ENCODE measurements around the gene SMCO3. TPM values are rescaled to one million over a fixed set of nuclear protein-coding genes. Genes with fewer than 3 reads are reported as not detected.

The SMCO3 gene
- total and polyA plus RNA-seq, 2 of the 13 experiments (the other 11 are each of a cell fraction or from before 2014, with no cell fraction given): 0.29 to 0.42 TPM

GRCh38 chr12:14840616-14841015 lies 26.6 kb upstream of the SMCO3 start (continued):
- TF ChIP-seq HOMEZ (CRISPR knock-in tag; IDR thresholded peaks at IDR 0.05; ENCODE audit: low read depth) (peak; percentile 66; the same call in 1 of the 2 replicates), ZNF101 (CRISPR knock-in tag; IDR thresholded peaks at IDR 0.05; ENCODE audit: borderline replicate concordance, low read depth) (no peak), NR3C1 (CRISPR knock-in tag; IDR thresholded peaks at IDR 0.05) (no peak), ZNF616 (CRISPR knock-in tag; IDR thresholded peaks at IDR 0.05; ENCODE audit: low read depth) (no peak), ZNF773 (CRISPR knock-in tag; IDR thresholded peaks at IDR 0.05; ENCODE audit: borderline replicate concordance) (no peak), MTERF4 (CRISPR knock-in tag; IDR thresholded peaks at IDR 0.05) (no peak), NR1H2 (CRISPR knock-in tag; IDR thresholded peaks at IDR 0.05; ENCODE audit: borderline replicate concordance, low read depth) (no peak), FOSL1 (CRISPR knock-in tag; IDR thresholded peaks at IDR 0.05; ENCODE audit: borderline replicate concordance) (no peak), ARHGAP35 (CRISPR knock-in tag; IDR thresholded peaks at IDR 0.05; ENCODE audit: borderline replicate concordance) (no peak), ETV5 (CRISPR knock-in tag; IDR thresholded peaks at IDR 0.05; ENCODE audit: borderline replicate concordance) (no peak), SMARCE1 (IDR thresholded peaks at IDR 0.05; ENCODE audit: borderline replicate concordance) (no peak), NR2F1 (CRISPR knock-in tag; IDR thresholded peaks at IDR 0.05) (no peak), ZNF274 (CRISPR knock-in tag; IDR thresholded peaks at IDR 0.05) (no peak), ESRRA (CRISPR knock-in tag; IDR thresholded peaks at IDR 0.05; ENCODE audit: low read depth) (no peak), ZNF430 (CRISPR knock-in tag; IDR thresholded peaks at IDR 0.05) (no peak), KAT2B (IDR thresholded peaks at IDR 0.05; ENCODE audit: borderline replicate concordance, low read depth, low read length) (no peak), TARDBP (CRISPR knock-in tag; IDR thresholded peaks at IDR 0.05) (no peak), PRPF4 (IDR thresholded peaks at IDR 0.05; ENCODE audit: low read depth, low read length, poor library complexity, severe bottlenecking) (no peak), TEAD3 (CRISPR knock-in tag; optimal IDR thresholded peaks at IDR 0.05; ENCODE audit: borderline replicate concordance) (peak; percentile 77), GATA4 (IDR thresholded peaks at IDR 0.05; ENCODE audit: borderline replicate concordance, low read depth) (no peak), HMG20A (CRISPR knock-in tag; IDR thresholded peaks at IDR 0.05; ENCODE audit: borderline replicate concordance) (peak; percentile 38; the same call in 1 of the 2 replicates)
- TF ChIP-seq, protein P1, sequence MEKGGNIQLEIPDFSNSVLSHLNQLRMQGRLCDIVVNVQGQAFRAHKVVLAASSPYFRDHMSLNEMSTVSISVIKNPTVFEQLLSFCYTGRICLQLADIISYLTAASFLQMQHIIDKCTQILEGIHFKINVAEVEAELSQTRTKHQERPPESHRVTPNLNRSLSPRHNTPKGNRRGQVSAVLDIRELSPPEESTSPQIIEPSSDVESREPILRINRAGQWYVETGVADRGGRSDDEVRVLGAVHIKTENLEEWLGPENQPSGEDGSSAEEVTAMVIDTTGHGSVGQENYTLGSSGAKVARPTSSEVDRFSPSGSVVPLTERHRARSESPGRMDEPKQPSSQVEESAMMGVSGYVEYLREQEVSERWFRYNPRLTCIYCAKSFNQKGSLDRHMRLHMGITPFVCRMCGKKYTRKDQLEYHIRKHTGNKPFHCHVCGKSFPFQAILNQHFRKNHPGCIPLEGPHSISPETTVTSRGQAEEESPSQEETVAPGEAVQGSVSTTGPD (CRISPR knock-in tag; IDR thresholded peaks at IDR 0.05): no peak
- TF ChIP-seq, protein P2, sequence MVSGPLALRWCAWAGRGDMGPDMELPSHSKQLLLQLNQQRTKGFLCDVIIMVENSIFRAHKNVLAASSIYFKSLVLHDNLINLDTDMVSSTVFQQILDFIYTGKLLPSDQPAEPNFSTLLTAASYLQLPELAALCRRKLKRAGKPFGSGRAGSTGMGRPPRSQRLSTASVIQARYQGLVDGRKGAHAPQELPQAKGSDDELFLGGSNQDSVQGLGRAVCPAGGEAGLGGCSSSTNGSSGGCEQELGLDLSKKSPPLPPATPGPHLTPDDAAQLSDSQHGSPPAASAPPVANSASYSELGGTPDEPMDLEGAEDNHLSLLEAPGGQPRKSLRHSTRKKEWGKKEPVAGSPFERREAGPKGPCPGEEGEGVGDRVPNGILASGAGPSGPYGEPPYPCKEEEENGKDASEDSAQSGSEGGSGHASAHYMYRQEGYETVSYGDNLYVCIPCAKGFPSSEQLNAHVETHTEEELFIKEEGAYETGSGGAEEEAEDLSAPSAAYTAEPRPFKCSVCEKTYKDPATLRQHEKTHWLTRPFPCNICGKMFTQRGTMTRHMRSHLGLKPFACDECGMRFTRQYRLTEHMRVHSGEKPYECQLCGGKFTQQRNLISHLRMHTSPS (CRISPR knock-in tag; IDR thresholded peaks at IDR 0.05; ENCODE audit: low read depth): no peak
- TF ChIP-seq, protein P3, sequence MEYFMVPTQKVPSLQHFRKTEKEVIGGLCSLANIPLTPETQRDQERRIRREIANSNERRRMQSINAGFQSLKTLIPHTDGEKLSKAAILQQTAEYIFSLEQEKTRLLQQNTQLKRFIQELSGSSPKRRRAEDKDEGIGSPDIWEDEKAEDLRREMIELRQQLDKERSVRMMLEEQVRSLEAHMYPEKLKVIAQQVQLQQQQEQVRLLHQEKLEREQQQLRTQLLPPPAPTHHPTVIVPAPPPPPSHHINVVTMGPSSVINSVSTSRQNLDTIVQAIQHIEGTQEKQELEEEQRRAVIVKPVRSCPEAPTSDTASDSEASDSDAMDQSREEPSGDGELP (IDR thresholded peaks at IDR 0.05; ENCODE audit: borderline replicate concordance, low read depth): peak; percentile 54; the same call in 1 of the 2 replicates
- TF ChIP-seq, protein P4, sequence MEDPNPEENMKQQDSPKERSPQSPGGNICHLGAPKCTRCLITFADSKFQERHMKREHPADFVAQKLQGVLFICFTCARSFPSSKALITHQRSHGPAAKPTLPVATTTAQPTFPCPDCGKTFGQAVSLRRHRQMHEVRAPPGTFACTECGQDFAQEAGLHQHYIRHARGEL (CRISPR knock-in tag; IDR thresholded peaks at IDR 0.05): no peak
